Measurements from ENCODE around the gene SH3RF1.
A peak's percentile ranks its signal among the peaks of the same experiment; 100 is the strongest.

Gene SH3RF1

DNA sequence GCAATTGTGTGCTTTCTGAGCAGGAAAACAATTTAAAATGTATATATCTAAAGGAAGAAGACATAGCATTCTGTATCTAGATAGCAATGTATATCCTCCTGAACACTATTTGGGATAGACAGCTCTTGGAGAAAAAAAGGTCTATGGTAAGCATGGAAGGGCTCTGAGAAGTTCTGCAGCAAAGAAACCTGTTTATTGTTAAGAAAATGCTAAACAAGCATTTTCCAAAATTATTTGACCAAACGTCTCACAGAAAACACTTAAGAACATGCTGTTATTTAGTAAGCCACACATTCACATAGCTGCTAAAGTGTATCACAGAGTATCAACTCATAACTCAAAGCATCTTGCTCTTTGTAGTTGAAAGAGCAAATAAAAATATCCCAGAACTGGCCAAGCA, 67.9 kb downstream of the SH3RF1 start:
- Histone ChIP-seq H3K4me1 (no peaks in the 10 kb centered on the region), H3K27me3 (ENCODE audit: control insufficient read depth, insufficient read depth, low read length) (no peaks in the 10 kb centered on the region), H3K79me2 (no peaks in the 10 kb centered on the region), H3K9me3 (ENCODE audit: control insufficient read depth, low read length) (no peaks in the 10 kb centered on the region), H3K4me3 (ENCODE audit: low read depth, low read length) (no peak overlapping the region), H3K27ac (no peak overlapping the region), H3K4me2 (ENCODE audit: low read length) (no peak overlapping the region), H2AFZ (no peak overlapping the region), H3K9ac (no peak overlapping the region), H3K36me3 (ENCODE audit: control insufficient read depth, insufficient read depth, low read length) (no peaks in the 10 kb centered on the region)
- TF ChIP-seq, protein P1, sequence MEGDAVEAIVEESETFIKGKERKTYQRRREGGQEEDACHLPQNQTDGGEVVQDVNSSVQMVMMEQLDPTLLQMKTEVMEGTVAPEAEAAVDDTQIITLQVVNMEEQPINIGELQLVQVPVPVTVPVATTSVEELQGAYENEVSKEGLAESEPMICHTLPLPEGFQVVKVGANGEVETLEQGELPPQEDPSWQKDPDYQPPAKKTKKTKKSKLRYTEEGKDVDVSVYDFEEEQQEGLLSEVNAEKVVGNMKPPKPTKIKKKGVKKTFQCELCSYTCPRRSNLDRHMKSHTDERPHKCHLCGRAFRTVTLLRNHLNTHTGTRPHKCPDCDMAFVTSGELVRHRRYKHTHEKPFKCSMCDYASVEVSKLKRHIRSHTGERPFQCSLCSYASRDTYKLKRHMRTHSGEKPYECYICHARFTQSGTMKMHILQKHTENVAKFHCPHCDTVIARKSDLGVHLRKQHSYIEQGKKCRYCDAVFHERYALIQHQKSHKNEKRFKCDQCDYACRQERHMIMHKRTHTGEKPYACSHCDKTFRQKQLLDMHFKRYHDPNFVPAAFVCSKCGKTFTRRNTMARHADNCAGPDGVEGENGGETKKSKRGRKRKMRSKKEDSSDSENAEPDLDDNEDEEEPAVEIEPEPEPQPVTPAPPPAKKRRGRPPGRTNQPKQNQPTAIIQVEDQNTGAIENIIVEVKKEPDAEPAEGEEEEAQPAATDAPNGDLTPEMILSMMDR (IDR thresholded peaks at IDR 0.05), result no peak

DNA sequence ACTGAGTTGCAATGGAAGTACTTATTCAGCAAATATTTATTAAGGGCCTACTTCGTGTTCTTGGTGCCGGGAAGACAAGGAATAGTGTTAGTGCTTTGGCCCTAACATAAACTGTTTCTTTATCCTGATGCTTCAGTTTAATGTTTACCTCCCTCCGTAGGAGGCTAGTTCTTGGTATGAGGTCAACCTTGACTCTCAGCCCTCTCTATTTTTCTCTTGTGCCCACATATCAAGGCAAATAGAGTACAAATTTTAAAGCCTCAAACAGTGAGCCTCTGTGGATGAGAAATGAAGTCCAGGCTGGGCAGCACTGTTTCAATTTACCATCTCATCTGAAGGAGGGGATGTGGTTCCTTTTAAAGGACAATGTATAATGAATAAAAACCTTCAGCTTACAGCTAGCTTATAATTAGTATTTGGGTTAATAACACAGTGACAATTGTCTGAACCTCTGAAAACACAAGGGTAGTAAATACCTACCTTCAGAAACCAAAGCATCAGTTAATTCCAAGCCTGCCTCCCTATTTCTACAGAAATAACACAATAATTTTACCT, 68.5 kb downstream of the SH3RF1 start:
- H3K4me3 ChIP-seq (ENCODE audit: low read depth, low read length), result no peak overlapping the region
- no peaks in the 10 kb centered on the region for H3K4me1 ChIP-seq
- H3K79me2 ChIP-seq, result no peaks in the 10 kb centered on the region

DNA sequence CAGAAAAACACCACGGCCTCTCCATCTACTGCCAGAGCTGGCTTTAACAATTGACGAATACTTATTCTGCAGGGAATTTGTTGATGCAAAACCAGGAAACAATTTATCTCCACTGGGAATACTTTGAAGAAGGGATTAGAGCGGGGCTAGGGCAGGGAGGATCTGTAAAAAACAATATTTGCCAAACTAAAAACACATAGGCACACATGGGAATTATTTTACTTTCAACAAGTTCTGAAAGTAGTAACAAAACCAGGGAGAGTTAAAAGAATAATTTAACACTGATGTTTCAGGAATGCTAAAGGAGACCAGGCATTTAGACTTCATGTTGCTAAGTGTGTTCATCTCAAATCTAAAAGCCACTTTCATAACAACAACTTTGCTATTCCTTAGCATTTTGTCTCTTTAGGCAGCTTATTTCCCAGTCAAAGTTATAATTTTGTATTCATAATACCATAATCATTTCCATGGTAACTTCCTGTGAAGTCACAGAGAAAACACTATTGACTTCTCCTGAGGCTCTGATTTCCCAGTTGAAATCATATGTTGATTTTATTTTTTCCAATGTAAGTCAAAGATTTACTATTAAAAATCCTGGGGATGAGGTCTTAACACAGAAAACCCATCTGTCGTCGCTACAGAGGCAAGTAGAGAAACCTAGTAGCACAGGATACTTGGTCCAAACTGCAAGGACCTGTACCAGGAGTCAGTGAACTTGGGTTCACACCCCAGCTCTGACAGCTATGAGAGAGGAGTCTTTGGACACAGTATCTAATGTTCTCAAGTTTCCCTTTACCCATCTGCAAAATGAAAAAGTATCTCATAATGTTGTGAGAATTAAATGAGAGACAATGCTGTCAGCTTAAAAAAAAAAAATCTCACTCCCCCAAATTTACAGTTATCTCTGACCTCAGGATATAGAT, 69.3 kb downstream of the SH3RF1 start:
- Histone ChIP-seq H2AFZ (no peak overlapping the region), H3K27ac (peak overlapping the region; percentile 32), H3K4me2 (ENCODE audit: low read length) (no peak overlapping the region), H3K79me2 (no peaks in the 10 kb centered on the region), H3K36me3 (ENCODE audit: control insufficient read depth, insufficient read depth, low read length) (no peaks in the 10 kb centered on the region), H3K9ac (no peak overlapping the region), H3K4me1 (no peaks in the 10 kb centered on the region), H3K27me3 (ENCODE audit: control insufficient read depth, insufficient read depth, low read length) (no peaks in the 10 kb centered on the region), H3K4me3 (ENCODE audit: low read depth, low read length) (no peak overlapping the region), H3K9me3 (ENCODE audit: control insufficient read depth, low read length) (no peaks in the 10 kb centered on the region)
- TF ChIP-seq, protein P1 (IDR thresholded peaks at IDR 0.05), result no peak

More for the DNA sequence above, 68.5 kb downstream of the SH3RF1 start:
- Histone ChIP-seq H2AFZ (no peak overlapping the region), H3K27me3 (ENCODE audit: control insufficient read depth, insufficient read depth, low read length) (no peaks in the 10 kb centered on the region), H3K9me3 (ENCODE audit: control insufficient read depth, low read length) (no peaks in the 10 kb centered on the region), H3K9ac (no peak overlapping the region), H3K4me2 (ENCODE audit: low read length) (no peak overlapping the region), H3K36me3 (ENCODE audit: control insufficient read depth, insufficient read depth, low read length) (no peaks in the 10 kb centered on the region), H3K27ac (peak overlapping the region; percentile 32)
- TF ChIP-seq, protein P1 (IDR thresholded peaks at IDR 0.05), result no peak

DNA sequence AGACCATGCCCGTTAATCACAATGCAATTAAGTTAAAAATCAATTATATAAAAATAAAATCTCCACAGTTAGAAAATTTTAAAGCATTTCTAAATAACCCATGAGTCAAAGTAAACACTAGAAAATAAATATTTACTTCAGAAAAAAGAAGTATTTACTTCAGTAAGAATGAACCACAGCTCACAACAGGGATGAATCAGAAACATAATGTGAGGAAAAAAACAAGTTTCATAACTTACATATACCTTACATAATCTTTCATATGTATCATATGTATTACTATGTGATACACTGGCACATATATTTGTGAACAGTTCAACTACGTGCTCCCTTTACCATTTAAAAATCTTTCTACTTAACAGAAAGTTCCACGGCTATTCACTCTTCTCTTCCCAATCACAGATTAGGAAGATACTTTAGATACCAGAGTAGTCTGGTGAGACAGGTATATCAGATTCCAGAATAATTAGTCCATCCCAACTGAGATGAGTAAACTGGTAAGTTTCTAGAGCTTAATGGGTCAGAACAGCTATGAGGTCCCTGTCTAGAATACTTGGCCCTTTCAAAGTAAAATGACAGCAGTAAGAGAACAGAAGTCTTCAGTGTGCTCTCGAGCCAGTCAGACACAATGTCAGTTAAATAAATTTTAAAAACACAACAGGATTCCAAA, 70.3 kb downstream of the SH3RF1 start:
- no peak overlapping the region for H3K9ac ChIP-seq
- no peak overlapping the region for H3K27ac ChIP-seq

More for the DNA sequence above, 70.3 kb downstream of the SH3RF1 start:
- Histone ChIP-seq H3K9me3 (ENCODE audit: control insufficient read depth, low read length) (no peaks in the 10 kb centered on the region), H3K36me3 (ENCODE audit: control insufficient read depth, insufficient read depth, low read length) (no peaks in the 10 kb centered on the region), H3K27me3 (ENCODE audit: control insufficient read depth, insufficient read depth, low read length) (no peaks in the 10 kb centered on the region), H2AFZ (no peak overlapping the region), H3K79me2 (no peaks in the 10 kb centered on the region), H3K4me3 (ENCODE audit: low read depth, low read length) (no peak overlapping the region), H3K4me2 (ENCODE audit: low read length) (no peak overlapping the region), H3K4me1 (no peaks in the 10 kb centered on the region)
- TF ChIP-seq, protein P1 (IDR thresholded peaks at IDR 0.05), result no peak
